H9 (cell line): ENCODE data around the gene LCMT1. TPM values are rescaled to one million over a fixed set of nuclear protein-coding genes. Genes with fewer than 3 reads are reported as not detected.

Experiments
- DNase-seq: peaks from one replicate; pipeline ENCODE4 v3.0.0-alpha.2; 2017
- H2AFZ ChIP-seq: one replicate; pipeline ENCODE4 v1.6.1; 2013; ENCODE audit warnings: mild to moderate bottlenecking, low read length, control low read depth, moderate library complexity
- H2AK5ac ChIP-seq: 2 replicates; pipeline ENCODE4 v1.6.1; 2013; ENCODE audit warnings: low read length, control low read depth, mixed read lengths; ENCODE audit not compliant: insufficient read length
- H2BK120ac ChIP-seq: one replicate; pipeline ENCODE4 v1.6.1; 2013; ENCODE audit warnings: low read depth, mild to moderate bottlenecking, low read length, control low read depth, inconsistent platforms; ENCODE audit not compliant: poor library complexity, severe bottlenecking
- H2BK12ac ChIP-seq: 2 replicates; pipeline ENCODE4 v1.6.1; 2013; ENCODE audit warnings: low read length, control low read depth, mixed read lengths, low read depth; ENCODE audit not compliant: insufficient read length
- H2BK15ac ChIP-seq: 2 replicates; pipeline ENCODE4 v1.6.1; 2013; ENCODE audit warnings: low read depth, low read length, control low read depth
- H2BK20ac ChIP-seq: one replicate; pipeline ENCODE4 v1.6.1; 2013; ENCODE audit warnings: low read depth, mild to moderate bottlenecking, low read length, control low read depth, inconsistent platforms; ENCODE audit not compliant: poor library complexity, severe bottlenecking
- H2BK5ac ChIP-seq: 2 replicates; pipeline ENCODE4 v1.6.1; 2013; ENCODE audit warnings: low read length, control low read depth, mixed read lengths; ENCODE audit not compliant: insufficient read length
- H3K14ac ChIP-seq: 2 replicates; pipeline ENCODE4 v1.6.1; 2013; ENCODE audit warnings: low read length, control low read depth; ENCODE audit not compliant: insufficient read depth
- H3K18ac ChIP-seq: 2 replicates; pipeline ENCODE4 v1.6.1; 2013; ENCODE audit warnings: low read depth, mild to moderate bottlenecking, mixed read lengths, low read length, control low read depth; ENCODE audit not compliant: insufficient read length
- H3K23ac ChIP-seq: 2 replicates; pipeline ENCODE4 v1.6.1; 2013; ENCODE audit warnings: low read length, control low read depth, mixed read lengths, low read depth; ENCODE audit not compliant: insufficient read length
- H3K23me2 ChIP-seq: 2 replicates; pipeline ENCODE4 v1.6.1; 2013; ENCODE audit warnings: low read depth, mild to moderate bottlenecking, mixed read lengths, low read length, control low read depth; ENCODE audit not compliant: insufficient read length, poor library complexity, severe bottlenecking
- H3K27ac ChIP-seq: 2 replicates; pipeline ENCODE4 v1.5.1; 2013; ENCODE audit warnings: low read length, control low read depth, mixed read lengths, low read depth; ENCODE audit not compliant: insufficient read length
- H3K27me3 ChIP-seq: 2 replicates; pipeline ENCODE4 v1.6.1; 2013; ENCODE audit warnings: low read length, control low read depth, inconsistent platforms; ENCODE audit not compliant: insufficient read depth
- H3K4ac ChIP-seq: 2 replicates; pipeline ENCODE4 v1.6.1; 2013; ENCODE audit warnings: low read depth, mild to moderate bottlenecking, control low read depth, inconsistent platforms, low read length, moderate library complexity
- H3K4me1 ChIP-seq: 2 replicates; pipeline ENCODE4 v1.6.1; 2013; ENCODE audit warnings: low read length, control low read depth, inconsistent platforms; ENCODE audit not compliant: insufficient read depth
- H3K4me2 ChIP-seq: 2 replicates; pipeline ENCODE4 v1.6.1; 2013; ENCODE audit warnings: low read length, control low read depth, mixed read lengths; ENCODE audit not compliant: insufficient read length, insufficient read depth
- H3K56ac ChIP-seq: 2 replicates; pipeline ENCODE4 v1.6.1; 2013; ENCODE audit warnings: low read depth, mild to moderate bottlenecking, mixed read lengths, low read length, control low read depth; ENCODE audit not compliant: insufficient read length
- H3K79me1 ChIP-seq: 2 replicates; pipeline ENCODE4 v1.6.1; 2013; ENCODE audit warnings: low read depth, mild to moderate bottlenecking, moderate library complexity, low read length, control low read depth, inconsistent platforms; ENCODE audit not compliant: insufficient read depth, poor library complexity, severe bottlenecking
- H3K79me2 ChIP-seq: 2 replicates; pipeline ENCODE4 v1.6.1; 2013; ENCODE audit warnings: low read length, control low read depth, inconsistent platforms; ENCODE audit not compliant: insufficient read depth
- H3K9ac ChIP-seq: 2 replicates; pipeline ENCODE4 v1.6.1; 2013; ENCODE audit warnings: low read length, control low read depth, mixed read lengths; ENCODE audit not compliant: insufficient read length; ENCODE audit errors: extremely low read depth
- H3K9me3 ChIP-seq: one replicate; pipeline ENCODE4 v1.6.1; 2013; ENCODE audit warnings: low read depth, low read length, inconsistent platforms; ENCODE audit not compliant: control insufficient read depth
- H3T11ph ChIP-seq: one replicate; pipeline ENCODE4 v1.6.1; 2013; ENCODE audit warnings: mild to moderate bottlenecking, low read length, control low read depth, inconsistent platforms
- H4K20me1 ChIP-seq: one replicate; pipeline ENCODE4 v1.6.1; 2013; ENCODE audit not compliant: control insufficient read depth, insufficient read length, insufficient read depth
- H4K5ac ChIP-seq: 2 replicates; pipeline ENCODE4 v1.6.1; 2013; ENCODE audit warnings: low read depth, mild to moderate bottlenecking, mixed read lengths, low read length, control low read depth; ENCODE audit not compliant: insufficient read length
- H4K8ac ChIP-seq: replicated peaks from 2 replicates; pipeline ENCODE4 v1.6.1; 2013; ENCODE audit warnings: low read length, control low read depth, mixed read lengths, low read depth; ENCODE audit not compliant: insufficient read length
- H4K91ac ChIP-seq: 2 replicates; pipeline ENCODE4 v1.6.1; 2013; ENCODE audit warnings: low read depth, mild to moderate bottlenecking, moderate library complexity, mixed read lengths, low read length, control low read depth; ENCODE audit not compliant: insufficient read length
- H3K27ac Mint-ChIP-seq, 3 experiments: 2 replicates in 2 of 3; 3 replicates in 1 of 3; pipeline ENCODE4 v1.8.0; 2020 to 2021; ENCODE audit warnings: mixed read lengths in 3 of 3, mild to moderate bottlenecking in 1 of 3, moderate library complexity in 1 of 3
- H3K27me3 Mint-ChIP-seq: 2 replicates; pipeline ENCODE4 v1.8.0; 2021; ENCODE audit warnings: low read depth, mild to moderate bottlenecking, moderate library complexity, mixed read lengths
- H3K36me3 Mint-ChIP-seq, 3 experiments: 2 replicates in 2 of 3; 3 replicates in 1 of 3; pipeline ENCODE4 v1.8.0; 2020 to 2021; ENCODE audit warnings: low read depth in 3 of 3, mixed read lengths in 3 of 3; ENCODE audit not compliant: insufficient read depth in 1 of 3
- H3K4me1 Mint-ChIP-seq, 2 experiments: 2 replicates each; pipeline ENCODE4 v1.8.0; 2020; ENCODE audit warnings: mixed read lengths in 2 of 2
- H3K4me3 Mint-ChIP-seq, 2 experiments: 2 replicates in 1 of 2; 3 replicates in 1 of 2; pipeline ENCODE4 v1.8.0; 2020 to 2021; ENCODE audit warnings: mild to moderate bottlenecking in 2 of 2, mixed read lengths in 2 of 2, moderate library complexity in 1 of 2
- H3K9me3 Mint-ChIP-seq, 2 experiments: 2 replicates in 1 of 2; 3 replicates in 1 of 2; pipeline ENCODE4 v1.8.0; 2020; ENCODE audit warnings: mild to moderate bottlenecking in 2 of 2, mixed read lengths in 2 of 2, moderate library complexity in 1 of 2
- WGBS: extraction: QIAGEN DNeasy Blood & Tissue Kit; methylation state at CpG from one replicate; pipeline ENCODE4 v1.1.7; 2013; ENCODE audit warnings: missing lambda C conversion rate, low lambda C conversion rate, mixed read lengths; ENCODE audit not compliant: insufficient read length; ENCODE audit errors: extremely low coverage; 5-methylcytosine and 5-hydroxymethylcytosine counted together
- total RNA-seq: library from RNA; stranded (reverse); gene quantifications from 2 replicates; pipeline ENCODE4 v1.2.1, GENCODE V29; 2021
- TF ChIP-seq, protein P1 (sequence below): fragments of 200-600 bp; sonication (generic); conservative IDR thresholded peaks from 3 replicates; pipeline ENCODE4 v1.8.0; 2021; ENCODE audit warnings: antibody characterized with exemption, mild to moderate bottlenecking

The LCMT1 gene
- total RNA-seq, 1 experiment from 2014 or later: 81.2 TPM

DNA sequence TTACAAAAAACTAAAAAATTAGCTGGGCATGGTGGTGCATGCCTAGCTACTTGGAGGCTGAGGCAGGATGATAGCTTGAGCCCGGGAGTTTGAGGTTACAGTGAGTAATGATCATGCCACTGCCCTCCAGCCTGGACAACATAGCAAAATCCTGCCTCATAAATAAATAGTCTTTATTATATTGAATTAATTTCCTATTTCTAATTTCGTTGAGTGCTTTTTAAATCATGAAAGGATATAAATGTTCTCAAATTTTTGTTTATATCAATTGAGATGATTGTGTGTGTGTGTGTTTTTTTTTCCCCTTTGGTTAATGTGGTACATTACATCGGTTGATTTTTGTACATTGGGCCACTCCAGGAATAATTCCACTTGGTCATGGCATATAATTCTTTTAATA is 73.2 kb downstream of the LCMT1 start:
- no peaks in the 10 kb centered on the region for H3K36me3 Mint-ChIP-seq
- Histone ChIP-seq H2BK5ac (no peak overlapping the region), H2BK15ac (no peak overlapping the region), H3K14ac (no peak overlapping the region), H3K9me3 (no peaks in the 10 kb centered on the region), H4K20me1 (no peaks in the 10 kb centered on the region), H3K4me1 (no peaks in the 10 kb centered on the region), H3T11ph (no peak overlapping the region), H3K4ac (no peak overlapping the region), H4K8ac (no peak overlapping the region), H3K4me2 (no peak overlapping the region), H3K56ac (no peak overlapping the region), H2BK12ac (no peak overlapping the region), H2BK20ac (no peak overlapping the region), H3K23ac (no peak overlapping the region), H4K91ac (no peak overlapping the region), H3K23me2 (no peaks in the 10 kb centered on the region), H2BK120ac (no peak overlapping the region), H3K27ac (no peak overlapping the region), H3K18ac (no peak overlapping the region), H2AFZ (no peak overlapping the region), H3K9ac (no peak overlapping the region), H3K27me3 (no peaks in the 10 kb centered on the region), H4K5ac (no peak overlapping the region), H3K79me1 (no peaks in the 10 kb centered on the region), H3K79me2 (no peaks in the 10 kb centered on the region), H2AK5ac (no peak overlapping the region)
- no peak overlapping the region for H3K27ac Mint-ChIP-seq
- no peaks in the 10 kb centered on the region; the same call in 1 of the 2 replicates for H3K27me3 Mint-ChIP-seq
- peaks cover 3% of the 10 kb centered on the region in 2 experiments; a peak in 1 of 4 replicates for H3K4me1 Mint-ChIP-seq
- DNase-seq: no peak
- H3K9me3 Mint-ChIP-seq: no peaks in the 10 kb centered on the region
- no CpG with 5 or more reads among the region's 3 CpGs for whole genome bisulfite sequencing
- TF ChIP-seq, protein P1, sequence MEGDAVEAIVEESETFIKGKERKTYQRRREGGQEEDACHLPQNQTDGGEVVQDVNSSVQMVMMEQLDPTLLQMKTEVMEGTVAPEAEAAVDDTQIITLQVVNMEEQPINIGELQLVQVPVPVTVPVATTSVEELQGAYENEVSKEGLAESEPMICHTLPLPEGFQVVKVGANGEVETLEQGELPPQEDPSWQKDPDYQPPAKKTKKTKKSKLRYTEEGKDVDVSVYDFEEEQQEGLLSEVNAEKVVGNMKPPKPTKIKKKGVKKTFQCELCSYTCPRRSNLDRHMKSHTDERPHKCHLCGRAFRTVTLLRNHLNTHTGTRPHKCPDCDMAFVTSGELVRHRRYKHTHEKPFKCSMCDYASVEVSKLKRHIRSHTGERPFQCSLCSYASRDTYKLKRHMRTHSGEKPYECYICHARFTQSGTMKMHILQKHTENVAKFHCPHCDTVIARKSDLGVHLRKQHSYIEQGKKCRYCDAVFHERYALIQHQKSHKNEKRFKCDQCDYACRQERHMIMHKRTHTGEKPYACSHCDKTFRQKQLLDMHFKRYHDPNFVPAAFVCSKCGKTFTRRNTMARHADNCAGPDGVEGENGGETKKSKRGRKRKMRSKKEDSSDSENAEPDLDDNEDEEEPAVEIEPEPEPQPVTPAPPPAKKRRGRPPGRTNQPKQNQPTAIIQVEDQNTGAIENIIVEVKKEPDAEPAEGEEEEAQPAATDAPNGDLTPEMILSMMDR: no peak
- H3K4me3 Mint-ChIP-seq: no peak overlapping the region
